Tibial artery (tissue), 4 donors: Measurements from ENCODE around the gene PEX19.

Source experiments
- DNase-seq, 2 donors: peaks; one replicate each; pipeline ENCODE4 v3.0.0-alpha.2; 2019
- H3K27ac ChIP-seq, 2 donors: fragments of 200-600 bp; sonication (generic) in 1 of 2; 1 replicate in 1 of 2; 2 replicates in 1 of 2; pipeline ENCODE4 v1.5.1; 2018 to 2019; ENCODE audit warnings: mild to moderate bottlenecking in 1 of 2
- H3K27me3 ChIP-seq, 2 donors: fragments of 200-600 bp; sonication (generic) in 1 of 2; one replicate each; pipeline versions ENCODE4 v1.5.1 to v1.6.0; 2016 to 2019
- H3K36me3 ChIP-seq, 3 donors: fragments of 200-600 bp; sonication (generic) in 2 of 3; one replicate each; pipeline ENCODE4 v1.5.1; 2016 to 2019; ENCODE audit warnings: mild to moderate bottlenecking in 2 of 3
- H3K4me1 ChIP-seq, 4 donors: fragments of 200-600 bp; sonication (generic) in 2 of 4; 1 replicate in 3 of 4; 2 replicates in 1 of 4; pipeline ENCODE4 v1.5.1; 2016 to 2019
- H3K4me3 ChIP-seq, 2 donors: fragments of 200-600 bp; sonication (generic) in 1 of 2; 1 replicate in 1 of 2; 2 replicates in 1 of 2; pipeline ENCODE4 v1.5.1; 2018 to 2019; ENCODE audit warnings: mild to moderate bottlenecking in 2 of 2
- H3K9me3 ChIP-seq, 3 donors: fragments of 200-600 bp; sonication (generic) in 1 of 3; one replicate each; pipeline ENCODE4 v1.5.1; 2016 to 2019
- CTCF ChIP-seq, 2 experiments: fragments of 200-600 bp in 1 of 2; fragments of 450-650 bp in 1 of 2; IDR thresholded peaks; one replicate each; pipeline ENCODE4 v1.5.1; 2017 to 2019; ENCODE audit warnings: antibody characterized with exemption in 2 of 2, mild to moderate bottlenecking in 1 of 2, moderate library complexity in 1 of 2
- intact Hi-C: fragments of 100-400 bp; cut with DNase I; formaldehyde crosslinking; loops from one replicate; pipeline ENCODE4 v1.15.0; 2023; ENCODE audit warnings: low total_unique reads

Gene PEX19

GRCh38 chr1:160228431-160228830 lies 56.5 kb downstream of the PEX19 start:
- no peak overlapping the region for H3K4me3 ChIP-seq
- no peaks in the 10 kb centered on the region for H3K27me3 ChIP-seq
- H3K27ac ChIP-seq, result no peak overlapping the region
- intact Hi-C loops, result no loop called here
- no peak for DNase-seq
- H3K4me1 ChIP-seq, result no peaks in the 10 kb centered on the region
- peaks cover 76 to 93% (median 90%) of the 10 kb centered on the region in 3 donors for H3K36me3 ChIP-seq
- H3K9me3 ChIP-seq, result no peaks in the 10 kb centered on the region
- TF ChIP-seq CTCF (IDR thresholded peaks at IDR 0.05), result no peak

- H3K36me3 ChIP-seq, result peaks cover 84 to 97% (median 94%) of the 10 kb centered on the region in 3 donors
These were observed 57.4 kb downstream of the PEX19 start for GRCh38 chr1:160227561-160227960.

GRCh38 chr1:160227034-160227433 lies 57.9 kb downstream of the PEX19 start:
- Histone ChIP-seq H3K27ac (no peak overlapping the region), H3K4me1 (no peaks in the 10 kb centered on the region), H3K27me3 (no peaks in the 10 kb centered on the region), H3K9me3 (no peaks in the 10 kb centered on the region), H3K36me3 (peaks cover 84 to 97% (median 94%) of the 10 kb centered on the region in 3 donors), H3K4me3 (no peak overlapping the region)
- no peak for TF ChIP-seq CTCF (IDR thresholded peaks at IDR 0.05)
- intact Hi-C loops, result no loop called here
- DNase-seq, result no peak

More at GRCh38 chr1:160227561-160227960, 57.4 kb downstream of the PEX19 start:
- Histone ChIP-seq H3K9me3 (no peaks in the 10 kb centered on the region), H3K27ac (no peak overlapping the region), H3K4me3 (no peak overlapping the region), H3K4me1 (no peaks in the 10 kb centered on the region), H3K27me3 (no peaks in the 10 kb centered on the region)
- intact Hi-C loops, result no loop called here
- no peak for DNase-seq
- no peak for TF ChIP-seq CTCF (IDR thresholded peaks at IDR 0.05)
